K562 (cell line): ENCODE results near the gene MEAF6.

Experiments
- CTCF ChIP-seq, 3 experiments: IDR thresholded peaks in 2 of 3; conservative IDR thresholded peaks in 1 of 3; 2 replicates each; pipeline ENCODE4 v1.5.1; 2011 to 2012; ENCODE audit warnings: low read length in 3 of 3, mild to moderate bottlenecking in 3 of 3, control low read depth in 2 of 3, improper control_type of control experiment in 1 of 3, inconsistent platforms in 1 of 3, low read depth in 1 of 3, mixed read lengths in 1 of 3, moderate library complexity in 1 of 3; ENCODE audit not compliant: insufficient read depth in 2 of 3
- ELK3 ChIP-seq: fragments of 450-650 bp; formaldehyde crosslinking; IDR thresholded peaks from 2 replicates; pipeline ENCODE4 v1.4.0; 2020; ENCODE audit warnings: mild to moderate bottlenecking
- KHSRP ChIP-seq: fragments of 450-650 bp; IDR thresholded peaks from 2 replicates; pipeline ENCODE4 v1.6.1; 2017
- MAZ ChIP-seq, 2 experiments: fragments of 450-650 bp in 1 of 2; sonication (generic) in 1 of 2; formaldehyde crosslinking; IDR thresholded peaks in 1 of 2; conservative IDR thresholded peaks in 1 of 2; 2 replicates each; pipeline versions ENCODE4 v1.4.0 to v1.5.0; 2020; ENCODE audit warnings: mild to moderate bottlenecking in 1 of 2, missing genetic modification reagents in 1 of 2
- MEIS2 ChIP-seq: fragments of 450-650 bp; IDR thresholded peaks from 2 replicates; pipeline ENCODE4 v1.6.1; 2014; ENCODE audit warnings: mild to moderate bottlenecking; ENCODE audit not compliant: partially characterized antibody
- MGA ChIP-seq: fragments of 450-650 bp; IDR thresholded peaks from 2 replicates; pipeline ENCODE4 v1.6.1; 2016; ENCODE audit warnings: mild to moderate bottlenecking, moderate library complexity
- MYBL2 ChIP-seq, 2 experiments: fragments of 450-650 bp in 1 of 2; sonication (generic) in 1 of 2; formaldehyde crosslinking in 1 of 2; IDR thresholded peaks; 2 replicates each; pipeline versions ENCODE4 v1.6.1 to v1.8.1; 2017 to 2022; ENCODE audit warnings: borderline replicate concordance in 1 of 2, inconsistent platforms in 1 of 2, low read depth in 1 of 2, mild to moderate bottlenecking in 1 of 2, missing genetic modification reagents in 1 of 2, moderate library complexity in 1 of 2
- NFIC ChIP-seq: fragments of 450-650 bp; IDR thresholded peaks from 2 replicates; pipeline ENCODE4 v1.6.1; 2017; ENCODE audit warnings: mild to moderate bottlenecking, inconsistent platforms
- POLR2AphosphoS5 ChIP-seq: IDR thresholded peaks from 2 replicates; pipeline ENCODE4 v1.6.1; 2011; ENCODE audit warnings: mild to moderate bottlenecking, low read depth, low read length, moderate library complexity; ENCODE audit not compliant: control insufficient read depth, insufficient read depth
- RCOR1 ChIP-seq, 2 experiments: IDR thresholded peaks; 2 replicates each; pipeline ENCODE4 v1.6.1; 2012; ENCODE audit warnings: low read depth in 2 of 2, low read length in 2 of 2, borderline replicate concordance in 1 of 2, improper control_type of control experiment in 1 of 2
- SNRNP70 ChIP-seq: fragments of 200-400 bp; formaldehyde crosslinking; optimal IDR thresholded peaks from 2 replicates; pipeline ENCODE3; 2017; ENCODE audit warnings: low read depth, low read length
- UBTF ChIP-seq, 2 experiments: IDR thresholded peaks; 2 replicates each; pipeline ENCODE4 v1.6.1; 2012; ENCODE audit warnings: improper control_type of control experiment in 2 of 2, low read depth in 2 of 2, low read length in 2 of 2, borderline replicate concordance in 1 of 2
- ZNF140 ChIP-seq: fragments of 250-450 bp; sonication (Bioruptor Pico); IDR thresholded peaks from 2 replicates; pipeline ENCODE4 v1.8.0; 2021; ENCODE audit warnings: moderate library complexity, mild to moderate bottlenecking, inconsistent platforms
- ZNF280A ChIP-seq: fragments of 450-650 bp; IDR thresholded peaks from 2 replicates; pipeline ENCODE4 v1.6.1; 2018; ENCODE audit warnings: mild to moderate bottlenecking, low read depth; ENCODE audit not compliant: partially characterized antibody

GRCh38 chr1:37480581-37481288, 33.8 kb downstream of the MEAF6 start:
- TF ChIP-seq CTCF (IDR thresholded peaks at IDR 0.05 in 2 of 3, conservative IDR thresholded peaks at IDR 0.05 in 1 of 3; ENCODE audit: insufficient read depth in 2 of 3, low read depth in 1 of 3, low read length in 3 of 3) (no peak), MGA (no peak), MAZ (CRISPR knock-in tag; conservative IDR thresholded peaks at IDR 0.05 in 1 of 2, IDR thresholded peaks at IDR 0.05 in 1 of 2) (no peak), NFIC (no peak), KHSRP (no peak), ELK3 (no peak), MYBL2 (IDR thresholded peaks at IDR 0.05; ENCODE audit: low read depth) (no peak), MYBL2 (CRISPR knock-in tag; IDR thresholded peaks at IDR 0.05; ENCODE audit: borderline replicate concordance) (no peak), SNRNP70 (no peak), POLR2AphosphoS5 (no peak), ZNF280A (no peak), RCOR1 (IDR thresholded peaks at IDR 0.05; ENCODE audit: borderline replicate concordance in 1 of 2, low read depth in 2 of 2, low read length in 2 of 2) (no peak), UBTF (IDR thresholded peaks at IDR 0.05; ENCODE audit: borderline replicate concordance in 1 of 2, low read depth in 2 of 2, low read length in 2 of 2) (no peak), MEIS2 (no peak), ZNF140 (CRISPR knock-in tag) (no peak)
